ENCODE measurements around the gene MRPL53. TPM values are rescaled to one million over a fixed set of nuclear protein-coding genes. Genes with fewer than 3 reads are reported as not detected.

MRPL53 gene
- total RNA-seq (2022; extraction: Qiagen RNA extraction; ENCODE audit: low read depth) = 106 to 146 TPM (median 137 TPM) in 5 replicates

DNA sequence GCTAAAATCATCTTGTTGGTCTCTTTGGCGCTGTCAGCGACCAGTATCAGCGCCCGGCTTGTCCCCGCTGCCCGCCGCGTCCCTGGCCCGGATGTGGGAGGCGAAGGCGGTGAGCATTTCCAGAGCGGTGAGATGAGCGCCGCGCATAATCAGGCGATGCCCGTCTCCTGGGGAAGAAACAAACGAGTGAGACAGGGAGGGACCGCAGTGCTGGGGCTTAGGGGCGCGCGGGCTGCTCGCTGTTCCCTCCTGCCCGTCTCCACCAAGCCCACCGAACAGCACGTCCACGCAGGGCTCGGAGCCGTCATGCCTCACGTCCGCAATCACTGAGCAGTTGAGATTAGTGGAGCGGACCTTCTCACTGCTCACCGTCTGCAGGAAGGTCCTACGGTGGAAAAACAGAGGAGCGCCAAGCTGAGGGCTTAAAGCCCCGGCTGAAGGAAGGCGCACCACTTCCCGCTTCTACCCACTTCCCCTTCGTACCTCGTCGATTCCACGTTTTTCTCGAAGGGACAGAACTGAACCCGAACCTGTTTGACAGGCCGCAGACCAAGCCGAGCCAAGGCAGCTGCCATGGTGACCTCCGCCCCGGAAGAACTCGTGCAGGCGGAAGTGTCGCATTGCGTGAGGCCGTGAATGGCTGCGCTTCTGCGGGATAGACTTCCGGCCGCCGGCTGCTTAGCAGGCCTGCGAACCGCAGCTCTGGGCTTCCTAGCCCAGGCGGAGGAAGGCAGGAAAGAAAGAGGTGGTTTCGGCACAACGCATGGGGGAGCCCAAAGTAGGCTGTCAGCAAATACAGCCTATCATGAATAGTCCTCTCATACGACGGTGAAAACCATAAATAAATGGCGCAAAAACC, at the start of gene MRPL53:
Gene MRPL53 (minus strand): TSS at position 595 of the 859 bp plus-strand sequence. CDS start 20 bp downstream, at position 575.

DNA sequence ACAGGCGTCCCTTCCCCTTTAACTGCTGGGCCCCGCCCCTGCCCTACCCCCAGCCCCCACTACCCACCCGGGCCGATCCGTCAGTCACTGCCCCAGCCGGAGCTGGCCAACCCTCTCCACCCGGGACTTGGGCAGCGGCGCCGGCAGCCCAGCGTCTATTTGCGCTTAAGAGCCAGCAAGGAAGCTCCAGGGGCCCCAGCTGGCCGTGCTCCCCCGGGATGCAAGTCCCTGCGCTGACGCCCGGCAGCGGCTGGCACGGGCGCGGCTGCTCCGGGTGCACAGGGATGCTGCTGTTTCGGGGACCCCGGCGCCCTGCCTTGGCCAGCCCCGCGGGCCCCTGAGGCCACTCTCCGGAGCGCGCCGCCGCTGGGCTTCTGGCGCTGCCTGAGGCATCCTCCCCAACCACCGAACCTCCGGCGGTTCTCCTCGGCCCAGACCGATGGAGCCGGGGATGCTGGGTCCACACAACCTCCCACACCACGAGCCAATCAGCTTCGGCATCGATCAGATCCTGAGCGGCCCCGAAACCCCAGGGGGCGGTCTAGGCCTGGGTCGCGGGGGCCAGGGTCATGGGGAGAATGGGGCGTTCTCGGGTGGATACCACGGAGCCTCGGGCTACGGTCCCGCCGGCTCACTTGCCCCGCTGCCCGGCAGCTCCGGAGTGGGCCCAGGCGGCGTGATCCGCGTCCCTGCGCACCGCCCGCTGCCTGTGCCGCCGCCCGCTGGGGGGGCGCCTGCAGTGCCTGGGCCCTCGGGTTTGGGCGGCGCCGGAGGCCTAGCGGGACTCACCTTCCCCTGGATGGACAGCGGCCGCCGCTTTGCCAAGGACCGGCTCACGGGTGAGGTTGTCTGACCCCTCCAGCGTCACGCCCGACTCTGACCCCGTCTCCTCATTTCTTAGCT, 42.1 kb upstream of the MRPL53 start, which contains the start of gene TLX2:
Gene TLX2 (plus strand): TSS at position 83 of the 903 bp plus-strand sequence. CDS start 357 bp downstream, at position 440.

DNA sequence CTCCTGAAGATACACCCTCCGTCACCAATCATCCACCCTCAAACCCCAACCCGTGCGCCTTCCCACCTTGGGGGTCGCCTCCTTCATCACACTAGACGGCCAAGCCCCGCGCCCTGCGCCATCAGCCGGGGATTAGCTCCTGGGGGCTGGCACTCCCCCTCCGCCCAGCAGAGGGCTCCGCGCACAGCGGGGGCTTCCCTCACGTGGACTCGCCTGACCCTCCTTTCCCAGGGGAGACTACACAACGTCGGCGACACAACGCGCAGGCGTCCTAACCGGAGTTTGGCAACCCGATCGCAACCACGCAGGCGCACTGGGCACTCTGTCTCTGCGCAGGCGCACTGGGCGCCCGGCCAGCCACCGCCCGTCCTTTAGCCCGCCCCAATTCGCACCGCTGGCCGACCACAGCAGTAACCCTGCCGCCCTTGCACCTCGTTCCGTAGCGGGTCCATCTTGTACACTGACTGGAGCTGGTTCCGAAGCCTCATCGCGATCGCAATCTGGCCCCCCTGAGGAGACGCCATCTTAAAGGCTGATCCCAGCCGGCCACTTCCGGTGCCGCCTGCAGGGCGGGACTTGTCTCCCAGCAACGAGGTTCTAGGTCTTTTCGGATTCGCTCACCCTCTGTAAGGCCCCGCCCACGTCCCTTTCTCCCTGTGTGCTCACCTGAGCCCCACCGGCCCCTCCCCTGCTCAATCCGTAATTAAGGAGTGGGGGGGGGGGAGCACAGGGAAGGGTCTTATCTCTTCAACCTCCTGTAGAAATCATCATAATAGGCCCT, 34.9 kb upstream of the MRPL53 start, which contains the start of gene PCGF1:
Gene PCGF1 (minus strand): TSS at position 551 of the 781 bp plus-strand sequence. CDS start 27 bp downstream, at position 524.

DNA sequence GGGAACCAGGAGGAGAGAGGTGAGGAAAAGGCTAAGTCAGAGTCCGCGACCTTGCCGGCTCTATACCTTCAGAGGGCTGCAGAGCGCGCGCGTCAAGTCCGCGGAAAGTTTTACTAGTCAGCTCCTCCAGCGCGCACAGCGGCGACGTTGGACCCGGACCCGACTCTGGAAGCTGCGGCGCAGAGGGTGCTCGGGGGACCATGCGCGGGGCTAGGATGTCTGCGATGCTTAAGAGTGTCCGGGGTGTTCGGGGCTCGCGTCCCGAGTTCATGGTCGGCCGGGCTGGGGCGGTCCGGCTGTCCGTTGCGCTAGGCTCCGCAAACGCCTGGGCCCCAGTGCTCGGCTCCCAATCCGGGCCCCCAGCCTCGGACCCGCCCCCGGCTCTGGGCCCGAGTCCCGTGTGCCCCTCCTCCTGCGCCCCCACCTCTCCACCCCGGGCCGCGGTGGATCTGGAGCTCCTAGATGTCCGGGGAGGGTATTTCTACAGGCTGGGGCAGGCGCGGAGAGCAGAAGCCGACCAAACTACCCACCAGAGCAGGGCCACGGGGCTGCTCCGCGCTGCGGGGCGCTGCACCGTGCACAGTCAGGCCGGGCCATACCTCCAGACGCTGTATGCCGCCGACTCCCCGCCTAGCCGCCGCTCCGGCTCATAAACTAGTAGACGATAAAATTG, 26.9 kb upstream of the MRPL53 start, which contains the start of gene LBX2:
Gene LBX2 (minus strand): TSS at position 337 of the 673 bp plus-strand sequence. CDS start 66 bp downstream, at position 271.

DNA sequence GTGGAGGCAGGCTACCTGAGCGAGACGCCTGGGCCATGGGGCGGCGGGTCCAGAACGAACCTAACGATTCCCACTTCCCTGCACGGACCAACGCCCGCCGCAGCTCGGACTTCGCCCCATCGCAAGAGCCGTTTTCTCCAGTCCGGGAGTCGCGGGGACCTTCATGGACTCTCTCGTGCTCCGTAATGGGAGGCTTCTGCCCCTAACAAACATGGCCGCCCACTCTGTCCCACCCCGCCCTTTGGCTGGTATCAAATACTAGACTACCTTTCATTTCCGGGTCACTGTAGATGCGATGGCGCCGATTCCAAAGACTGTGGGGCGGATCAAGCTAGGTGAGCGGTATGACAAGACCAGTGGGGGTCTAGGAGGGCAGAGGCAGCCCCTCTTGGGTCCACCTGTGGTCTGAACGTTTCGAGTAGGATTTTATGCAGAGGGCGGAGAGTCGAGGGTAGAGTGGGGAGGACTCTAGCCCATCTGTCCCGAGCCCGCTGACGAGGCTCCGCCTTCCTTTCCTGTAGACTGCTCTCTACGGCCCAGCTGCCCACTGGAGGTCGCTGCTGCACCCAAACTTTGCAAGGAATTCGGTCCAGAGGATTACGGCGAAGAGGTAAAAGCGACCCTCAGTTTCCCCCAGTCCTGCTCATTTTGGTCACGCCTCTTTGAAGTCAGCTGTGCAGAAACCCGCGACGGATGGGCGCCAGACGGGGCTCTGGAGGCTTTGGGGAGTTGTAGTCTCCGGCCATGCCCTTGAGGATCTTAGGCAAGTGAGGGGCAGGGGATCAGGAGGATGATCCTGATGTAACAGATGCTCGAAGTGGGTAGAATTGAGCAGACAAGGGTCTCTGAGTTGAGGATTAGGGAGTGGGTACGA, 10.6 kb upstream of the MRPL53 start, which contains the start of the genes CCDC142 and TTC31:
Gene CCDC142 (minus strand): TSS at position 198 of the 874 bp plus-strand sequence. CDS start 161 bp downstream, at position 37.
Gene TTC31 (plus strand): TSS at position 281 of the 874 bp plus-strand sequence. CDS start 15 bp downstream, at position 296.

DNA sequence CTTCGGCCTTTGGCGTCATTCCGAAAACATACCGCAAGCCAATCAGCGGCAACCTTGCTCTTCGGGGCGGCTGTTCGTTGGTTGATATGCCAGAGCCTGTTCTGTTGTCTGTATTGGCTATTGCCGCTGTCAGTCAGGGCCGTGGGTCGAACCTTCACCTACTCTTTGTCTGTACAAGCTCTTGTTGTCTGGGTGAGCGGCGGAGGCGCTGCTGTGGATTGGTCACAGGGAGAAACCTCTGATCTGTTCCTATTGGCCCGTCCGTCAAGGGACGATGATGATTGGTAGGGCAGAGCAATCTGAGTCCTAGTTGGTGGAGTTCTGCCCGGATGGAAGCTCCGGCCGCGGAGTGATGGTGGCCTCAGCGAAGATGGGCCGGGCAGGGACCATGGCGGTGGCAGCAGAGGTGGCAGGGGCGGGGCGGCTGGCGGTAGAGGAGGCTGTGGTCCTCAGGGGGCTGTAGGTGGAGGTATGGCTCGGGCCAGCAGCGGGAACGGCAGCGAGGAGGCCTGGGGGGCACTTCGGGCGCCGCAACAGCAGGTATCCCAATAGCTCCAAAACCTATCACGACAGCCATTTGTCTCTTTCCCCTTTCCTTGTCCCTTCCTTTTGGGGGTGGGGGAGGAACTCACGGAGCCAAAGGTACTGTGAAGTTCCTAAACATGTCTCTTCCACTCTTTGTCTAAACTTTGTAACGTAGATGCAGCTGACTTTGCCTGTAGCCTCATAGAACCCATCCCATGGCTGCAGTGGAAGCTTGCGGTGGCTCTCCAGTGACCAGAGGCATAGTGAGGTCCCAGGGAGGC, 14.1 kb downstream of the MRPL53 start, which contains the start of gene WBP1:
Gene WBP1 (plus strand): TSS at position 307 of the 806 bp plus-strand sequence. CDS start 165 bp downstream, at position 472.

DNA sequence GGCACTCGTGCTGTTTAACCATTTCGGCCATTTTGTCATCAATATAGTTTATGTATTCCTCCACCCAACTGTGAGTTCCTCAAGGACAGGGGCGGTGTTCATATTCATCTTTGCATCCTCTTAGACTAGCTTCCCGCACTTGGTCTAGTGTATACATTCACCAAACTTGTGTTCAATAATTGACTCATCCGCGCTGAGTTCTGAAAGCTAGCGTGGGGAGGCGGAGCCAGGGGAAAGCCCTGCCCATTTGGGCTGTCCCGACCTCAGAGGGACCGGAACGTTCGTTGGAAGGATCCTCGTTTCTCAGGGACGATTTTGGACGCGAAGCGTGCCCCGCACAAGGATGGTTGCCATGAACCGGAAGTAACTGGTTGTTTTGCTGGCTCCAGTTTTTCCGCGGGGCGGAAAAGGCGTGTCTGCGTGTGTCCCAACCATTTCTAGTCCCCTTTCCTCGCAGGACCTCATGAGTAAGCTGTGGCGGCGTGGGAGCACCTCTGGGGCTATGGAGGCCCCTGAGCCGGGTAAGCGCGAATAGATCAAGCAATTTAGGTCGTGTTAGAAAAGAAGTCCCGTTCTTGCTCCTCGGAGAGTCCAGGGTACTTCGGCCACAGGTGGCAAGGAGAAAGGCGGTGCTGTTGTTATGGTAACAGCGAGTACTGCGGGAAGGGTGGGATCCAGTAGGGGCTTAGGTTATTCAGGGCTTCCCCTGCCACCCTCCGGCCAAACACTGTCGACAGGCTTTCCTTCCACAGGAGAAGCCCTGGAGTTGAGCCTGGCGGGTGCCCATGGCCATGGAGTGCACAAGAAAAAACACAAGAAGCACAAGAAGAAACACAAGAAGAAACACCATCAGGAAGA, 17.6 kb downstream of the MRPL53 start, which contains the start of gene INO80B:
Gene INO80B (plus strand): TSS at position 434 of the 858 bp plus-strand sequence. CDS start 30 bp downstream, at position 464.

DNA sequence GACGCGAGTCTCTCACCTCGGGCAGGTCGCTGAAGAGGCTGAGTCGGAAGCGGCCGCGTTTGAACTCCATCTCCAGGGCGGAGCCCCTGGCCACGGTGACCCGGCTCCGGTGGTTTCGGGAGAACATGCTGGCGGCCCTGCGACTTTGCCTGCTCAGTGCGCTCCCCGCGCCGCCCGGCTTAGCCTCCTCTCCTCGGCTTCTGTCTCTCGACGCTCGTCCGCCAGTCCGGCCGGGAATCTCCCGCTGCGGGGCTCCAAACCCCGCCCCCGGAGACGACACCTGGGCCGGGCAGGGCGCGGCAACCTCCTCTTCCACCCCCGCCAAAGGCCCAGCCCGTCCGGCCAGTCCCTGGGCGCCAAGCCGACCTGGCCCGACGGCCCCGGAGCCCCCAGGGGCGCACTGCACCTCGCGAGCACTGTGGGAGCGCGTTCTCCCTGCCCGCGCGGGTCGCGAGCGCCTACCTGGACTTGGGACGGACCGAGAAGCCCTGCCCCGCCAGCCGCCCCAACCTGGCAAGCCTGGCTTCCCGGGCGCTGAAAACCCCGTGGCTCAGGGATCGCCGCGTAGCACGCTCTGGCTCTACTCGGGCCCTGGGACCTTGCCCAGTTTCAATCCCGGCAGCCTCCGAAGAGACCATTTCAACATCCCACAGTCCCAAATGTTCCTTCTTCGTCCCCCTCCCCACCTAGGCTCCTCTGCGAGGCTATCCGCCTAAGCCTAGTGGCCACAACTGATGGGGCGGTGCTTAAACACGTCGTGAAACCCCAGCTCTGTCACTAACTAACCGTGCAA, 30.6 kb downstream of the MRPL53 start, which contains the start of gene RTKN:
Gene RTKN (minus strand): TSS at position 248 of the 793 bp plus-strand sequence. CDS start 121 bp downstream, at position 127.

Other genes starting within 250 kb of the MRPL53 start
- 0.11 to 0.69 TPM (median 0.63 TPM) in 5 replicates for gene SLC4A5, start 129.3 kb downstream of the MRPL53 start, total RNA-seq (2022; extraction: Qiagen RNA extraction; ENCODE audit: low read depth)
- gene DCTN1, start 92.4 kb downstream of the MRPL53 start, total RNA-seq (2022; extraction: Qiagen RNA extraction; ENCODE audit: low read depth) = 107 to 172 TPM (median 149 TPM) in 5 replicates
- 2.1 to 3.7 TPM (median 3.0 TPM) in 5 replicates for gene C2orf81, start 51.1 kb downstream of the MRPL53 start, total RNA-seq (2022; extraction: Qiagen RNA extraction; ENCODE audit: low read depth)
- 63.6 to 93.1 TPM (median 85.8 TPM) in 5 replicates for gene WDR54, start 51.0 kb downstream of the MRPL53 start, total RNA-seq (2022; extraction: Qiagen RNA extraction; ENCODE audit: low read depth)
- 15.5 to 29.0 TPM (median 23.7 TPM) in 5 replicates for gene RTKN, start 30.7 kb downstream of the MRPL53 start, total RNA-seq (2022; extraction: Qiagen RNA extraction; ENCODE audit: low read depth)
- 48.5 to 61.5 TPM (median 59.0 TPM) in 5 replicates for gene INO80B, start 17.6 kb downstream of the MRPL53 start, total RNA-seq (2022; extraction: Qiagen RNA extraction; ENCODE audit: low read depth)
- 43.1 to 83.5 TPM (median 81.4 TPM) in 5 replicates for gene WBP1, start 14.2 kb downstream of the MRPL53 start, total RNA-seq (2022; extraction: Qiagen RNA extraction; ENCODE audit: low read depth)
- gene MOGS, start 7.3 kb downstream of the MRPL53 start, total RNA-seq (2022; extraction: Qiagen RNA extraction; ENCODE audit: low read depth) = 30.7 to 57.7 TPM (median 50.7 TPM) in 5 replicates
- 9.7 to 17.8 TPM (median 13.6 TPM) in 5 replicates for gene CCDC142, start 10.3 kb upstream of the MRPL53 start, total RNA-seq (2022; extraction: Qiagen RNA extraction; ENCODE audit: low read depth)
- 13.0 to 21.2 TPM (median 16.6 TPM) in 5 replicates for gene TTC31, start 10.4 kb upstream of the MRPL53 start, total RNA-seq (2022; extraction: Qiagen RNA extraction; ENCODE audit: low read depth)
- gene LBX2, start 26.9 kb upstream of the MRPL53 start, total RNA-seq (2022; extraction: Qiagen RNA extraction; ENCODE audit: low read depth) = 2.2 to 4.3 TPM (median 3.3 TPM) in 5 replicates
- 28.0 to 41.4 TPM (median 33.8 TPM) in 5 replicates for gene PCGF1, start 35.0 kb upstream of the MRPL53 start, total RNA-seq (2022; extraction: Qiagen RNA extraction; ENCODE audit: low read depth)
- 0.15 to 0.74 TPM (median 0.21 TPM) in 5 replicates for gene TLX2, start 41.8 kb upstream of the MRPL53 start, total RNA-seq (2022; extraction: Qiagen RNA extraction; ENCODE audit: low read depth)
- gene DQX1, start 53.6 kb upstream of the MRPL53 start, total RNA-seq (2022; extraction: Qiagen RNA extraction; ENCODE audit: low read depth) = 0.09 to 0.49 TPM (median 0.20 TPM) in 3 of 5 replicates, not detected in the others
- 161 to 256 TPM (median 248 TPM) in 5 replicates for gene AUP1, start 57.0 kb upstream of the MRPL53 start, total RNA-seq (2022; extraction: Qiagen RNA extraction; ENCODE audit: low read depth)
- 24.5 to 44.4 TPM (median 40.0 TPM) in 5 replicates for gene HTRA2, start 57.3 kb upstream of the MRPL53 start, total RNA-seq (2022; extraction: Qiagen RNA extraction; ENCODE audit: low read depth)
- 0.27 to 1.1 TPM (median 0.58 TPM) in 5 replicates for gene LOXL3, start 81.3 kb upstream of the MRPL53 start, total RNA-seq (2022; extraction: Qiagen RNA extraction; ENCODE audit: low read depth)
- 3.9 to 6.2 TPM (median 4.7 TPM) in 5 replicates for gene DOK1, start 82.0 kb upstream of the MRPL53 start, total RNA-seq (2022; extraction: Qiagen RNA extraction; ENCODE audit: low read depth)
- not detected in 5 replicates for gene M1AP, start 175.7 kb upstream of the MRPL53 start, total RNA-seq (2022; extraction: Qiagen RNA extraction; ENCODE audit: low read depth)
- gene SEMA4F, start 181.6 kb upstream of the MRPL53 start, total RNA-seq (2022; extraction: Qiagen RNA extraction; ENCODE audit: low read depth) = 7.2 to 13.3 TPM (median 10.9 TPM) in 5 replicates